LNCaP clone FGC (cell line): ENCODE measurements around the gene MPZL2.

Experiments
- DNase-seq: peaks from one replicate; pipeline ENCODE4 v3.0.0-alpha.2; 2011; ENCODE audit warnings: low read depth
- H3K4me3 ChIP-seq: 2 replicates; pipeline ENCODE4 v1.5.1; 2011; ENCODE audit warnings: mild to moderate bottlenecking, low read depth, low read length, control low read depth
- CTCF ChIP-seq: IDR thresholded peaks from 2 replicates; pipeline ENCODE4 v1.5.1; 2012; ENCODE audit warnings: mild to moderate bottlenecking; ENCODE audit not compliant: control insufficient read depth, insufficient read depth; ENCODE audit errors: extremely low read depth

The MPZL2 gene

GRCh38 chr11:118295199-118295598 lies 31.1 kb upstream of the MPZL2 start:
- no peak for DNase-seq
- TF ChIP-seq CTCF: no peak
- H3K4me3 ChIP-seq: no peak overlapping the region

GRCh38 chr11:118294053-118294452 lies 30.0 kb upstream of the MPZL2 start:
- H3K4me3 ChIP-seq: no peak overlapping the region
- TF ChIP-seq CTCF: no peak
- no peak for DNase-seq

- DNase-seq: no peak
- TF ChIP-seq CTCF: no peak
- H3K4me3 ChIP-seq: no peak overlapping the region
Measured at GRCh38 chr11:118291477-118292135, 27.5 kb upstream of the MPZL2 start.

GRCh38 chr11:118290923-118291322 lies 26.8 kb upstream of the MPZL2 start:
- no peak overlapping the region for H3K4me3 ChIP-seq
- TF ChIP-seq CTCF: peak; percentile 56
- DNase-seq: no peak

- no peak for TF ChIP-seq CTCF
- H3K4me3 ChIP-seq: no peak overlapping the region
- DNase-seq: no peak
Measured at GRCh38 chr11:118289401-118289800, 25.3 kb upstream of the MPZL2 start.

- TF ChIP-seq CTCF: no peak
- DNase-seq: no peak
- no peak overlapping the region for H3K4me3 ChIP-seq
Measured at GRCh38 chr11:118287006-118287405, 22.9 kb upstream of the MPZL2 start.

- no peak for DNase-seq
- TF ChIP-seq CTCF: no peak
- no peak overlapping the region for H3K4me3 ChIP-seq
Measured at GRCh38 chr11:118286545-118286944, 22.4 kb upstream of the MPZL2 start.
